HepG2 (cell line): ENCODE results near the gene FFAR1. TPM values are rescaled to one million over a fixed set of nuclear protein-coding genes. Genes with fewer than 3 reads are reported as not detected.

Experiments used
- ARID4A ChIP-seq: sonication (generic); formaldehyde crosslinking; IDR thresholded peaks from 2 replicates; pipeline ENCODE4 v1.5.0; 2020; ENCODE audit warnings: mild to moderate bottlenecking, missing genetic modification reagents, borderline replicate concordance
- EHMT2 ChIP-seq: fragments of 200-600 bp; sonication (generic); IDR thresholded peaks from 2 replicates; pipeline ENCODE4 v1.7.0; 2017; ENCODE audit warnings: antibody characterized with exemption, low read depth, low read length, borderline replicate concordance
- GABPA ChIP-seq, 2 experiments: IDR thresholded peaks; 2 replicates each; pipeline ENCODE4 v1.6.1; 2011 to 2016; ENCODE audit warnings: low read depth in 2 of 2, low read length in 1 of 2, missing biosample characterization in 1 of 2, missing genetic modification characterization in 1 of 2
- HMGXB4 ChIP-seq, 2 experiments: sonication (generic) in 1 of 2; formaldehyde crosslinking in 1 of 2; IDR thresholded peaks; 2 replicates each; pipeline versions ENCODE4 v1.4.0 to v1.6.1; 2018 to 2020; ENCODE audit warnings: missing genetic modification reagents in 2 of 2, borderline replicate concordance in 1 of 2, low read depth in 1 of 2, mild to moderate bottlenecking in 1 of 2, missing biosample characterization in 1 of 2
- HNF1A ChIP-seq, 2 experiments: sonication (generic) in 1 of 2; formaldehyde crosslinking in 1 of 2; IDR thresholded peaks; 2 replicates each; pipeline versions ENCODE4 v1.4.0 to v1.6.1; 2016 to 2020; ENCODE audit warnings: borderline replicate concordance in 1 of 2, low read depth in 1 of 2, mild to moderate bottlenecking in 1 of 2, missing genetic modification reagents in 1 of 2
- MXD4 ChIP-seq: IDR thresholded peaks from 2 replicates; pipeline ENCODE4 v1.6.1; 2016; ENCODE audit warnings: mild to moderate bottlenecking, missing biosample characterization, missing genetic modification reagents
- NFIC ChIP-seq: IDR thresholded peaks from 2 replicates; pipeline ENCODE4 v1.6.1; 2012; ENCODE audit warnings: mild to moderate bottlenecking, low read length, inconsistent platforms
- PHF21A ChIP-seq: sonication (generic); formaldehyde crosslinking; IDR thresholded peaks from 2 replicates; pipeline ENCODE4 v1.5.0; 2020; ENCODE audit warnings: mild to moderate bottlenecking, missing genetic modification reagents
- SALL1 ChIP-seq: sonication (generic); formaldehyde crosslinking; IDR thresholded peaks from 2 replicates; pipeline ENCODE4 v1.8.0; 2022; ENCODE audit warnings: mild to moderate bottlenecking, missing genetic modification reagents
- SOX6 ChIP-seq, 2 experiments: fragments of 450-650 bp in 1 of 2; sonication (generic) in 1 of 2; formaldehyde crosslinking in 1 of 2; IDR thresholded peaks; 2 replicates each; pipeline versions ENCODE4 v1.4.0 to v1.6.1; 2017 to 2020; ENCODE audit warnings: antibody characterized with exemption in 1 of 2, mild to moderate bottlenecking in 1 of 2, missing genetic modification reagents in 1 of 2
- SP4 ChIP-seq: sonication (generic); formaldehyde crosslinking; IDR thresholded peaks from 2 replicates; pipeline ENCODE4 v1.8.1; 2023; ENCODE audit warnings: mild to moderate bottlenecking, missing genetic modification reagents
- TGIF2 ChIP-seq: IDR thresholded peaks from 2 replicates; pipeline ENCODE4 v1.6.1; 2016; ENCODE audit warnings: control low read depth, missing compliant biosample characterization
- ZNF598 ChIP-seq: sonication (generic); formaldehyde crosslinking; IDR thresholded peaks from 2 replicates; pipeline ENCODE4 v1.5.1; 2020; ENCODE audit warnings: mild to moderate bottlenecking, missing genetic modification reagents, borderline replicate concordance
- ZNF629 ChIP-seq: sonication (generic); formaldehyde crosslinking; conservative IDR thresholded peaks from 2 replicates; pipeline ENCODE4 v1.5.0; 2020; ENCODE audit warnings: missing genetic modification reagents
- ZNF777 ChIP-seq: sonication (generic); formaldehyde crosslinking; IDR thresholded peaks from 2 replicates; pipeline ENCODE4 v1.4.0; 2020; ENCODE audit warnings: missing genetic modification reagents
- ZNF780A ChIP-seq: sonication (generic); formaldehyde crosslinking; IDR thresholded peaks from 2 replicates; pipeline ENCODE4 v1.8.0; 2022; ENCODE audit warnings: mild to moderate bottlenecking, missing genetic modification reagents, moderate library complexity
- ZNF816 ChIP-seq: sonication (generic); formaldehyde crosslinking; IDR thresholded peaks from 2 replicates; pipeline ENCODE4 v1.8.0; 2022; ENCODE audit warnings: missing genetic modification reagents, mild to moderate bottlenecking, borderline replicate concordance
- polyA plus RNA-seq, 8 experiments: library from polyadenylated mRNA; depleted of rRNA in 3 of 8; stranded (reverse) in 7 of 8; unstranded in 1 of 8; fragments of >200 nt; fragmentation: Illumina TruSeq in 4 of 8; extraction: Trizol in 4 of 8; gene quantifications; 2 replicates each; pipeline versions ENCODE4 v1.2.1 to v1.2.3, GENCODE V29; 2011 to 2016; ENCODE audit warnings: low read depth in 4 of 8, missing spikeins in 1 of 8, mixed read lengths in 1 of 8; ENCODE audit not compliant: insufficient read depth in 1 of 8
- total RNA-seq, 5 experiments: library from RNA; depleted of rRNA; stranded (reverse); fragments of >200 nt; fragmentation: Illumina TruSeq; extraction: Trizol; gene quantifications; 2 replicates each; pipeline ENCODE4 v1.2.3, GENCODE V29; 2016; ENCODE audit warnings: low read depth in 1 of 5

FFAR1 gene
- total and polyA plus RNA-seq, 2 of the 13 experiments (the other 11 are each of a cell fraction or from before 2014, with no cell fraction given), result not detected

- no peak; the same call in none of the 2 replicates for TF ChIP-seq SP4 (CRISPR knock-in tag)
- TF ChIP-seq SOX6 (IDR thresholded peaks at IDR 0.05), result no peak
- TF ChIP-seq SOX6 (CRISPR knock-in tag; IDR thresholded peaks at IDR 0.05), result peak; percentile 75
- TF ChIP-seq PHF21A (CRISPR knock-in tag), result peak; percentile 51; the same call in 1 of the 2 replicates
- peak; percentile 30; the same call in 1 of the 2 replicates for TF ChIP-seq ZNF629 (CRISPR knock-in tag)
- peak; percentile 31; the same call in 1 of the 2 replicates for TF ChIP-seq ARID4A (CRISPR knock-in tag)
- peak; percentile 21 to 48; a peak in 1 of 4 replicates for TF ChIP-seq HMGXB4 (CRISPR knock-in tag; IDR thresholded peaks at IDR 0.05; ENCODE audit: borderline replicate concordance in 1 of 2, low read depth in 1 of 2)
- TF ChIP-seq ZNF780A (CRISPR knock-in tag), result no peak
- peak; percentile 78 for TF ChIP-seq TGIF2 (CRISPR knock-in tag)
- TF ChIP-seq EHMT2, result peak; percentile 69; the same call in 1 of the 2 replicates
- no peak for TF ChIP-seq ZNF598 (CRISPR knock-in tag)
- TF ChIP-seq SALL1 (CRISPR knock-in tag), result peak; percentile 93
- TF ChIP-seq HNF1A (IDR thresholded peaks at IDR 0.05; ENCODE audit: low read depth), result no peak
- TF ChIP-seq HNF1A (CRISPR knock-in tag; IDR thresholded peaks at IDR 0.05; ENCODE audit: borderline replicate concordance), result 0 out of 2 replicates have a peak, but pooled peaks have one; percentile 61
- TF ChIP-seq ZNF816 (CRISPR knock-in tag), result peak; percentile 72; the same call in 1 of the 2 replicates
- peak; percentile 53; the same call in 1 of the 2 replicates for TF ChIP-seq NFIC
- no peak for TF ChIP-seq GABPA (IDR thresholded peaks at IDR 0.05; ENCODE audit: low read depth, low read length)
- 0 out of 2 replicates have a peak, but pooled peaks have one; percentile 13 for TF ChIP-seq GABPA (CRISPR knock-in tag; IDR thresholded peaks at IDR 0.05; ENCODE audit: low read depth)
- peak; percentile 53; the same call in 1 of the 2 replicates for TF ChIP-seq MXD4 (CRISPR knock-in tag)
- TF ChIP-seq ZNF777 (CRISPR knock-in tag), result no peak
Observed at GRCh38 chr19:35380450-35381124, 32.9 kb downstream of the FFAR1 start (continued).
